ENCODE data around the gene PHF12.

The PHF12 gene

DNA sequence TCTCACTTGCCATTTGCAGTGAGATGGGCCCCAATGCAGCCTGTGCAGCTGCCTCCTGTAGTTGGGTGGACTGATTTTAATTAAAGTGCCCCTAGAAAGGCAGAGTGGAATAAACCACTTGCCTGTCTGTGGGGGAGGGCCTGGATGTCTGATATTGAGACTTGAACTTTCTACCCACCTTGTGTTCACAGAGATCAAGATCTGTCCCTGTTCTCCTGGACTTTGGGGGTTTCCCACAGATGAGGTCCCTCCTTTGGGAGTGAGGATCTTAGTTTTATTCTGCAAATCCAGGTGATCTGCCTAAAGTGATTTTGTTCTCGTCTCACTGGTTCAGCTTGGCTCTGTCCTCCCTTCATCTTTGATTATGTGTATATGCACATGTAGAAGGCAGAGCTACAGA is 40.8 kb downstream of the PHF12 start:
- no peak for TF ChIP-seq NFIC (IDR thresholded peaks at IDR 0.05)
- TF ChIP-seq, protein P1, sequence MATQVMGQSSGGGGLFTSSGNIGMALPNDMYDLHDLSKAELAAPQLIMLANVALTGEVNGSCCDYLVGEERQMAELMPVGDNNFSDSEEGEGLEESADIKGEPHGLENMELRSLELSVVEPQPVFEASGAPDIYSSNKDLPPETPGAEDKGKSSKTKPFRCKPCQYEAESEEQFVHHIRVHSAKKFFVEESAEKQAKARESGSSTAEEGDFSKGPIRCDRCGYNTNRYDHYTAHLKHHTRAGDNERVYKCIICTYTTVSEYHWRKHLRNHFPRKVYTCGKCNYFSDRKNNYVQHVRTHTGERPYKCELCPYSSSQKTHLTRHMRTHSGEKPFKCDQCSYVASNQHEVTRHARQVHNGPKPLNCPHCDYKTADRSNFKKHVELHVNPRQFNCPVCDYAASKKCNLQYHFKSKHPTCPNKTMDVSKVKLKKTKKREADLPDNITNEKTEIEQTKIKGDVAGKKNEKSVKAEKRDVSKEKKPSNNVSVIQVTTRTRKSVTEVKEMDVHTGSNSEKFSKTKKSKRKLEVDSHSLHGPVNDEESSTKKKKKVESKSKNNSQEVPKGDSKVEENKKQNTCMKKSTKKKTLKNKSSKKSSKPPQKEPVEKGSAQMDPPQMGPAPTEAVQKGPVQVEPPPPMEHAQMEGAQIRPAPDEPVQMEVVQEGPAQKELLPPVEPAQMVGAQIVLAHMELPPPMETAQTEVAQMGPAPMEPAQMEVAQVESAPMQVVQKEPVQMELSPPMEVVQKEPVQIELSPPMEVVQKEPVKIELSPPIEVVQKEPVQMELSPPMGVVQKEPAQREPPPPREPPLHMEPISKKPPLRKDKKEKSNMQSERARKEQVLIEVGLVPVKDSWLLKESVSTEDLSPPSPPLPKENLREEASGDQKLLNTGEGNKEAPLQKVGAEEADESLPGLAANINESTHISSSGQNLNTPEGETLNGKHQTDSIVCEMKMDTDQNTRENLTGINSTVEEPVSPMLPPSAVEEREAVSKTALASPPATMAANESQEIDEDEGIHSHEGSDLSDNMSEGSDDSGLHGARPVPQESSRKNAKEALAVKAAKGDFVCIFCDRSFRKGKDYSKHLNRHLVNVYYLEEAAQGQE (IDR thresholded peaks at IDR 0.05; ENCODE audit: low read depth) = no peak
- no peak for TF ChIP-seq TEAD4 (IDR thresholded peaks at IDR 0.05)
- TF ChIP-seq CEBPB (IDR thresholded peaks at IDR 0.05) = no peak
- TF ChIP-seq CREB1 (IDR thresholded peaks at IDR 0.05; ENCODE audit: low read depth) = no peak
- TF ChIP-seq, protein P2, sequence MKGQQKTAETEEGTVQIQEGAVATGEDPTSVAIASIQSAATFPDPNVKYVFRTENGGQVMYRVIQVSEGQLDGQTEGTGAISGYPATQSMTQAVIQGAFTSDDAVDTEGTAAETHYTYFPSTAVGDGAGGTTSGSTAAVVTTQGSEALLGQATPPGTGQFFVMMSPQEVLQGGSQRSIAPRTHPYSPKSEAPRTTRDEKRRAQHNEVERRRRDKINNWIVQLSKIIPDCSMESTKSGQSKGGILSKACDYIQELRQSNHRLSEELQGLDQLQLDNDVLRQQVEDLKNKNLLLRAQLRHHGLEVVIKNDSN (IDR thresholded peaks at IDR 0.05) = no peak
- no peak for TF ChIP-seq YY1 (IDR thresholded peaks at IDR 0.05; ENCODE audit: low read depth)
- no peak for TF ChIP-seq EP300 (IDR thresholded peaks at IDR 0.05; ENCODE audit: borderline replicate concordance)
- TF ChIP-seq TCF12 (IDR thresholded peaks at IDR 0.05; ENCODE audit: low read depth) = no peak
- no peak for TF ChIP-seq RAD21 (IDR thresholded peaks at IDR 0.05; ENCODE audit: low read depth)
- no peak for TF ChIP-seq TAF1 (IDR thresholded peaks at IDR 0.05; ENCODE audit: low read depth)
- no peak for TF ChIP-seq FOXM1 (IDR thresholded peaks at IDR 0.05; ENCODE audit: borderline replicate concordance, low read depth)
- TF ChIP-seq, protein P3, sequence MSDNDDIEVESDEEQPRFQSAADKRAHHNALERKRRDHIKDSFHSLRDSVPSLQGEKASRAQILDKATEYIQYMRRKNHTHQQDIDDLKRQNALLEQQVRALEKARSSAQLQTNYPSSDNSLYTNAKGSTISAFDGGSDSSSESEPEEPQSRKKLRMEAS (IDR thresholded peaks at IDR 0.05) = no peak

DNA sequence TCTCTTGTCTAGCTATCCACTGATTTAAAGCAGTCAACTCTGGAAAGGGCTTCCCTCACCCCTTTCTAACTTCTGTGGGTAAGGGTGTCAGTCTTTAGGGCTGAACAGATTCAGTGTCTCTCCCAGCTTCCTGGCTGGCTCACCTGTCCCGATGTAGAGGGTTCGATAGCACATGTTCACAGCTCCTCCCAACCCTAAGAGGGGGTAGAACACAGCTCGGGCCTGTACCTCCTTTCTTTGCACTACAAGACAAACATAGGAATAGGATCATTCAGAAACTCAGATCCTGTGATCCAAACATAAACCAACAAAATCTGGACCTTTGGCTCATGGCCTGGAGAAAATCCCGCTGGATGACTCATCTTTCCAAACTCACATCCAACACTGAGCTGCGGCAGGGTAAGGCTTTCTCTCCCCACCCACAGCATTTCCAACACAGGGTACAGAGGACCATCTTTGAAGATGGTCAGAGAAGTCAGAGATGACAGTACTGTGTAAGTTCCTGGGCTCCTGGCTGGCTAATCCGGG is 42.6 kb downstream of the PHF12 start:
- TF ChIP-seq RAD21 (IDR thresholded peaks at IDR 0.05; ENCODE audit: low read depth) (no peak), TAF1 (IDR thresholded peaks at IDR 0.05; ENCODE audit: low read depth) (no peak), YY1 (IDR thresholded peaks at IDR 0.05; ENCODE audit: low read depth) (no peak), ZBTB7A (IDR thresholded peaks at IDR 0.05; ENCODE audit: low read depth) (no peak), CEBPB (IDR thresholded peaks at IDR 0.05) (no peak), EGR1 (IDR thresholded peaks at IDR 0.05) (no peak), NFIC (IDR thresholded peaks at IDR 0.05) (no peak)
- TF ChIP-seq, protein P2 (IDR thresholded peaks at IDR 0.05) = no peak
- TF ChIP-seq, protein P1 (IDR thresholded peaks at IDR 0.05; ENCODE audit: low read depth) = no peak
- TF ChIP-seq, protein P3 (IDR thresholded peaks at IDR 0.05) = no peak

DNA sequence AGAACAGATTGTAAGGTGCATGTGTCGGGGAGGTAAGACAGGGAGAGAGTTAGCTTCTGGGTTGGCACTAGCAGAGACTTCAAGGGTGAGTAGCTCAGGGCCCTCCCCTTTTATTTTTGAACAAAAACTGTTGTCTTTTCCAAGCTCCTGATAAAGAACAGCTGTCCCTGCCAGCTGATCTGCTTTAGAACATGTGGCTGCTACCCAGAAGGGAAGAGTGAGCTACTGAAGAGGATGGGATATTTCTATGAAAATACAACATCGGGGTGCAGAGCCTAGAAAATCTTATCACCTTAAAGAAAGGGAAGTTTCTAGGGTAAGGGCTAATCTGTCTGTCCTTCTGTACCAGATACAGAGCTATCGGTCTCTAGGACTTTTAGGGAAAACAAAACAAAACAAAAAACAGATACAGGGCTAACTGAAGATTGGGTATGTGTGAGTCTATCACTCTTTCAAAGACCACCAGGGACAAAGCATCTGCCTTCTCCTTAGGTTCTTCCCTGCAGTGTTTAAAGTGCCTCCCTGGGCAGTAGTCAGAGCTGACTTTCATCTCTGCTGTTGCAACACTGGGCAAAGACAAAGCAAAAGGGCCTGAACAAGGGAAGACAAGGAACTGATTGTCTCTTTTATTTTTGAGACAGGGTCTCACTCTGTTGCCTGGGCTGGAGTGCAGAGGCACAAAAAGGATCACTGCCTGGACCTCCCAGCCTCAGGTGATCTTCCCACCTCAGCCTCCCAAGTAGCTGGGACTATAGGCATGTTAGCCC is 43.4 kb downstream of the PHF12 start:
- TF ChIP-seq NFIC (IDR thresholded peaks at IDR 0.05) = no peak
- TF ChIP-seq YY1 (IDR thresholded peaks at IDR 0.05; ENCODE audit: low read depth) = no peak
- TF ChIP-seq TAF1 (IDR thresholded peaks at IDR 0.05; ENCODE audit: low read depth) = no peak
- TF ChIP-seq FOXM1 (IDR thresholded peaks at IDR 0.05; ENCODE audit: borderline replicate concordance, low read depth) = no peak
- no peak for TF ChIP-seq TEAD4 (IDR thresholded peaks at IDR 0.05)

DNA sequence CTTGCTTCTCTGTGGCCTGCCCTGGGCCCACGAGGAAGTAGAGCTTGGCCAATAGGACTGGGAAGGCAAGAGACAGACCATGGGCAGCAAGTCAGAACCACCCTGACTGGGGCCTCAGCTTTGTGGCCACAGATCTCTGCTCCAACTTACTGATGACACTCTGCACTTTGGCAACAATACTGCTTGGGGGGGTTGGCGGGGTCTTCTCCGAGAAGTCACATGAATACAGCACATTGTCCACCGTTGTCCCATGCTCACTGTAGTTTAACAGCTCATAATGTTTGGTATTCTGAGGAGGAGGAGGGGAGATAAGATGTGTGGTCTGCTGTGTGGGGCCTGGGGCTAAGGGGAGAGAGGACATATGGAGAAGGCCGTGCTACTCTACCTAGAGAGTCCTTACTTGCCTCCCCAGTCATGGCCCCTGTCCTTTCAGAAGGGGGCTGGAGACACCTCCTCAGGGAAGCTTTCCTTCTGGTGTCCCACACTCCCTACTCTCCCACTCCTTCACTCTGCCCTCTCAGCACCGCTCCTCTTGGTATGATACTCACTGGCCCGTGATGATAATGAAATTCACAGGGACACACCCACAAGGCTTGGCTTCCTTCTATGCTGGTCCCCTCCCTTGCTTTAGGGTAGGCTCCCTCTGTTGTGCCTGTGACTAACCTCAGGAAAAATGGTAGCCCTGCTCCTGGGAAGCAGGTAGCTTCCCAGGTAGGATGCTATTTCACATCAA is 44.4 kb downstream of the PHF12 start:
- no peak for TF ChIP-seq NFIC (IDR thresholded peaks at IDR 0.05)
- no peak for TF ChIP-seq YY1 (IDR thresholded peaks at IDR 0.05; ENCODE audit: low read depth)
- TF ChIP-seq, protein P3 (IDR thresholded peaks at IDR 0.05) = no peak
- TF ChIP-seq RAD21 (IDR thresholded peaks at IDR 0.05; ENCODE audit: low read depth) = no peak
- TF ChIP-seq CREB1 (IDR thresholded peaks at IDR 0.05; ENCODE audit: low read depth) = no peak
- no peak for TF ChIP-seq EP300 (IDR thresholded peaks at IDR 0.05; ENCODE audit: borderline replicate concordance)
- no peak for TF ChIP-seq TCF12 (IDR thresholded peaks at IDR 0.05; ENCODE audit: low read depth)
- TF ChIP-seq TEAD4 (IDR thresholded peaks at IDR 0.05) = no peak
- no peak for TF ChIP-seq CEBPB (IDR thresholded peaks at IDR 0.05)
- no peak for TF ChIP-seq TAF1 (IDR thresholded peaks at IDR 0.05; ENCODE audit: low read depth)
- no peak for TF ChIP-seq ZBTB7A (IDR thresholded peaks at IDR 0.05; ENCODE audit: low read depth)
- TF ChIP-seq, protein P2 (IDR thresholded peaks at IDR 0.05) = no peak
- TF ChIP-seq EGR1 (IDR thresholded peaks at IDR 0.05) = no peak
- TF ChIP-seq FOXM1 (IDR thresholded peaks at IDR 0.05; ENCODE audit: borderline replicate concordance, low read depth) = no peak
- TF ChIP-seq, protein P1 (IDR thresholded peaks at IDR 0.05; ENCODE audit: low read depth) = no peak
